ENCODE data around the gene MB21D2.
"Not testable (repeated sequence)": the region's sequence is repeated elsewhere in the genome, so short reads cannot be mapped to it uniquely, and the experiment has no call there.

MB21D2 gene

GRCh38 chr3:192794216-192794615, 123.4 kb downstream of the MB21D2 start:
- no peak for TF ChIP-seq CTCF (IDR thresholded peaks at IDR 0.05; ENCODE audit: low read depth, low read length)
- DNase-seq (ENCODE audit: low read depth in 2 of 2) = no peak
- no peak overlapping the region for H3K4me3 ChIP-seq (replicated peaks in 1 of 2; ENCODE audit: low read depth in 2 of 2, low read length in 2 of 2)

GRCh38 chr3:192788816-192789515, 128.7 kb downstream of the MB21D2 start:
- H3K4me3 ChIP-seq (replicated peaks in 1 of 2; ENCODE audit: low read depth in 2 of 2, low read length in 2 of 2); DNase-seq (ENCODE audit: low read depth in 2 of 2): not testable (repeated sequence)

GRCh38 chr3:192778508-192778907, 139.1 kb downstream of the MB21D2 start:
- TF ChIP-seq CTCF (IDR thresholded peaks at IDR 0.05; ENCODE audit: low read depth, low read length) = no peak
- DNase-seq (ENCODE audit: low read depth in 2 of 2) = no peak
- no peak overlapping the region for H3K4me3 ChIP-seq (replicated peaks in 1 of 2; ENCODE audit: low read depth in 2 of 2, low read length in 2 of 2)

- not testable (repeated sequence) for H3K4me3 ChIP-seq (replicated peaks in 1 of 2; ENCODE audit: low read depth in 2 of 2, low read length in 2 of 2); DNase-seq (ENCODE audit: low read depth in 2 of 2)
These were observed 143.3 kb downstream of the MB21D2 start for GRCh38 chr3:192774341-192774740.

- no peak overlapping the region for H3K4me3 ChIP-seq (replicated peaks in 1 of 2; ENCODE audit: low read depth in 2 of 2, low read length in 2 of 2)
- peak; percentile 59 for TF ChIP-seq CTCF (IDR thresholded peaks at IDR 0.05; ENCODE audit: low read depth, low read length)
- peak; percentile 25 to 50 for DNase-seq (ENCODE audit: low read depth in 2 of 2)
These were observed 145.3 kb downstream of the MB21D2 start for GRCh38 chr3:192772240-192772894.

GRCh38 chr3:192758654-192759053, 159.0 kb downstream of the MB21D2 start:
- DNase-seq (ENCODE audit: low read depth in 2 of 2) = no peak
- TF ChIP-seq CTCF (IDR thresholded peaks at IDR 0.05; ENCODE audit: low read depth, low read length) = no peak
- H3K4me3 ChIP-seq (replicated peaks in 1 of 2; ENCODE audit: low read depth in 2 of 2, low read length in 2 of 2) = no peak overlapping the region

- TF ChIP-seq CTCF (IDR thresholded peaks at IDR 0.05; ENCODE audit: low read depth, low read length) = no peak
- H3K4me3 ChIP-seq (replicated peaks in 1 of 2; ENCODE audit: low read depth in 2 of 2, low read length in 2 of 2) = no peak overlapping the region
These were observed 166.5 kb downstream of the MB21D2 start for GRCh38 chr3:192751148-192751547.

GRCh38 chr3:192750201-192750600, 167.5 kb downstream of the MB21D2 start:
- no peak overlapping the region for H3K4me3 ChIP-seq (replicated peaks in 1 of 2; ENCODE audit: low read depth in 2 of 2, low read length in 2 of 2)
- DNase-seq (ENCODE audit: low read depth in 2 of 2) = no peak
- TF ChIP-seq CTCF (IDR thresholded peaks at IDR 0.05; ENCODE audit: low read depth, low read length) = no peak

More at GRCh38 chr3:192751148-192751547, 166.5 kb downstream of the MB21D2 start:
- DNase-seq (ENCODE audit: low read depth in 2 of 2) = no peak

Measured in cardiac fibroblast (primary cell).